CD4-positive, alpha-beta T cell treated with Interleukin-17A for 4 hours (primary cell): ENCODE data around the gene NDUFC1.

Source experiments
- DNase-seq: peaks from one replicate; pipeline ENCODE4 v3.0.0-alpha.2; 2020; ENCODE audit warnings: mixed read lengths

The NDUFC1 gene

GRCh38 chr4:139245590-139245989, 56.7 kb downstream of the NDUFC1 start:
- no peak for DNase-seq

DNA sequence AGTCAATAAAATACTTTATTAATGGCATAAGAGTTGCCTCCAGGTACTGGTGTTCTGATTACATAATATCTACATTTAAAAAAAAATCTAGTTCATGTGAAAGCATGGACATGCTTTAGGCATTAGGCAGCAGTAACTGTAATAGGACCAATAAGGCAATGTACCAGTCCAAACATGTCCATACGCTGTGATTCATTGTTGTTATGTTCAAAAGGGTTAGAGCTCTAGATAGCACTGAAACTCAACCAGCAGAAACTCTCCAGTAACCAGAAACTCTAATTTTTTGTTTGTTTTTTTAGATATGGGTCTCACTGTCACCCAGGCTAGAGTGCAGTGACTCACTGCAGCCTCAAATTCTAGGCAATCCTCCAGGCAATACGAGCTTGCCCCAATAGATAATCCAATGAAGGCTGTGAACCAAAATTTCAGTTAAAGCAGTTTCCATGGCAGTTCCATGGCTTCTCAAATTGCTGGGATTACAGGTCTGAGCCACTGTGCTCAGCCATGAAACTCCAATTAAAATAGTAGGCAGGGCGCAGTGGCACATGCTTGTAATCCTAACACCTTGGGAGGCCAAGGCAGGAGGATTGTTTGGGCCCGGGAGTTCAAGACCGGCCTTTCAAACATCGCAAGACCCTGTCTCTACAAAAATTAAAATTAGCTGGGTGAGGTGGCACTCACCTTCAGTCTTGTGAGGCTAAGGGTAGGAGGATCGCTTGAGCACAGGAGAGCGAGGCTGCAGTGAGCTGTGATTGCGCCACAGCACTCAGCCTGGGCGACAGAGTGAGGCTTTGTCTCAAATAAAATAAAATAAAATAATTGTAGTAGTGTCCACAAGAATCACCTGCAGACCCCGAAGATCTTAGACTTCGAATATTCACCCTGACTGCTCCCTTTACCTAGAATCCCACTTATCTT, 58.6 kb downstream of the NDUFC1 start:
- no peak for DNase-seq

DNA sequence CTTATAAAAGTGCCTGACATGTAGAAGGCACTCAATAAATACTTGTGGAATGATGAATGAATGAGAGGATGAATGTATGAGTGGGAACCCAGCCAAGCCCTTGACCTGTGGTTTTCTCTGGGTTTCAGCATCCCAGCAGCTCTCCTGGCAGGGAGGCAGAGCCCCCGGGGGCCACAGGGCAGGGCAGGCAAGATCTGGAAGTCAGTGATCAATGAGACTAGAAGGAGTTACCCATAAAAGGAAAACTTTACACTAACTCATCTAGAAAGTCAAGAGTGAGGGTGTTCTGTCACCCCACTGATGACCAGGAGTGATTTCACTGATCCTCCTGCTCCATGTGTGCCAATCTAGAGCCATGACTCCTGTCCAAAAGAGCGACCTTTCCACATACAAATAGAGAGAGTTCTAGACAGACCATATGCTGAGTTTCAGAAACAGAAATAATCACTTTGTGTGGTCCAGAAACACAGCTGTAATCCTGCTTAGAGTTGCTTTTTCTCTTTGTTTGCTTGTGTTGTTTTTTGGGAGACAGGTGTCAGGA, 59.7 kb downstream of the NDUFC1 start:
- DNase-seq = no peak

DNA sequence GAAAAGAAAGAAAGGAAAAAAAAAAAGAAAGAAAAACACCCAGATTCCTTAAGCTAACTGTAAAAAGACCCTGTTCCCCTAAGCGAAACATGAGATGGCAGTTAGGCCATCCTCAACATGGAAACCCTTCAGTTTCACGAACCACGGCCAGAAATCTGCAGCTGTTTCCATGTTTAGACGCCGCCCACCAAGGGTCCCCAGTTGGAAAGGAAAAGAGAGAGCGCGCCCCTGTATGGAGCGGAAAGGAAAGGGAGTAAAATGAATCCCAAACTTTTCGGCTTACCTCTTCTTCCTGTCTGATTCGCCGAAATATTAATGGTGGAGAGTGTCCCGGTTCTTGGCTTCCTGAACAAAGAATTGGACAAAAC, 60.5 kb downstream of the NDUFC1 start:
- no peak for DNase-seq

DNA sequence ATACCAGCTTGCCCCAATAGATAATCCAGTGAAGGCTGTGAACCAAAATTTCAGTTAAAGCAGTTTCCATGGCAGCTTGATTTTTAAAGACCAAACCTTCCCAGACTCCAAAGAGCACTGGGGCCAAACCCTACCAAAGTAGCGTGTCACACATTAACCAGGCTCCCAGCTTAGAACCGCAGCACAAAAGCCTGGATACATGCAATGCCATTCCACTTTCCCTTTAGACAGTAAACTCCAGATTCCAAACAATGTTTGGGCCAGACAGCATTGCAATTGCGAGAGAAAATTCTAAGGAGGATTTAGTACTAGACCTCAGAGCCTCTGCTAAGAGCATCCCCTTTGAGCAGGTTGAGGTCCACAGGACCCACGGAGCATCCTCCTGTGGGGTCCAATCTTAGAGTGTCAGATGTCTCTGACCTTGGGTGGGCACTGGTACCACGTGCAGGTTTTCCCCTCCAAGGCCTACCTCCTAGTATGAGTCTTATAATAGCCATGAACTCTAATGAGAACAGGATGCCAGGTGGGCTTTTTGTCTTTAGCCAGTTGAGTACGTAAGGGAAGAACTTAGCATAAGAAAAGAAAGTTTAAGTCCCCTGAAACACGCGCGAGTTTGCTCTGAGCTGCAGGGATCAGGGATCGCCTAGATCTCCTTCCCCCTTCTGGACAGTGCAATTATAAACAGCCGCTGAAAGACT, 61.0 kb downstream of the NDUFC1 start:
- no peak for DNase-seq
